ENCODE data around the gene ROCK2. TPM values are rescaled to one million over a fixed set of nuclear protein-coding genes. Genes with fewer than 3 reads are reported as not detected.

The ROCK2 gene
- total RNA-seq, 4 donors from 2014 or later = 127 to 571 (median 186) TPM

DNA sequence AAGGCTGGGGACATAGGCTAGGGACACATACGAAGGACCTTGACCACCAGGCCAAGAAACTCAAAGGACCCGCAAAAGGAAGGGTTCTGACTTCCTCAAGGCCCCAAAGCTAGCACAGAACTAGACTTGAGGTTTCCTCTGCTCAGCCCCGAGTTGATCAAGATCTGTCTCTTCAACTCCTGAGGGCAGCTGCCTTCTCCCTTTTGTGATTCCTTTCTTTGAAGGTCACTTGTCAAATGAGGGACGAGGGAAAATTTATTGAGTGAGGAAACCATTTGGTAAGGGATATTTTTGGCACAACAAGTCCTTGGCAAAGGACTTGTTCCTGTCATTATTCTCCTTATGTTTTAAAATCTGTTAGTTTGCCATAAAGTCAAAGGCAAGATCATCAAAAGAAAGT lies 12.3 kb upstream of the ROCK2 start:
- TF ChIP-seq, protein P1, sequence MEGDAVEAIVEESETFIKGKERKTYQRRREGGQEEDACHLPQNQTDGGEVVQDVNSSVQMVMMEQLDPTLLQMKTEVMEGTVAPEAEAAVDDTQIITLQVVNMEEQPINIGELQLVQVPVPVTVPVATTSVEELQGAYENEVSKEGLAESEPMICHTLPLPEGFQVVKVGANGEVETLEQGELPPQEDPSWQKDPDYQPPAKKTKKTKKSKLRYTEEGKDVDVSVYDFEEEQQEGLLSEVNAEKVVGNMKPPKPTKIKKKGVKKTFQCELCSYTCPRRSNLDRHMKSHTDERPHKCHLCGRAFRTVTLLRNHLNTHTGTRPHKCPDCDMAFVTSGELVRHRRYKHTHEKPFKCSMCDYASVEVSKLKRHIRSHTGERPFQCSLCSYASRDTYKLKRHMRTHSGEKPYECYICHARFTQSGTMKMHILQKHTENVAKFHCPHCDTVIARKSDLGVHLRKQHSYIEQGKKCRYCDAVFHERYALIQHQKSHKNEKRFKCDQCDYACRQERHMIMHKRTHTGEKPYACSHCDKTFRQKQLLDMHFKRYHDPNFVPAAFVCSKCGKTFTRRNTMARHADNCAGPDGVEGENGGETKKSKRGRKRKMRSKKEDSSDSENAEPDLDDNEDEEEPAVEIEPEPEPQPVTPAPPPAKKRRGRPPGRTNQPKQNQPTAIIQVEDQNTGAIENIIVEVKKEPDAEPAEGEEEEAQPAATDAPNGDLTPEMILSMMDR (IDR thresholded peaks at IDR 0.05; ENCODE audit: low read depth) = no peak

DNA sequence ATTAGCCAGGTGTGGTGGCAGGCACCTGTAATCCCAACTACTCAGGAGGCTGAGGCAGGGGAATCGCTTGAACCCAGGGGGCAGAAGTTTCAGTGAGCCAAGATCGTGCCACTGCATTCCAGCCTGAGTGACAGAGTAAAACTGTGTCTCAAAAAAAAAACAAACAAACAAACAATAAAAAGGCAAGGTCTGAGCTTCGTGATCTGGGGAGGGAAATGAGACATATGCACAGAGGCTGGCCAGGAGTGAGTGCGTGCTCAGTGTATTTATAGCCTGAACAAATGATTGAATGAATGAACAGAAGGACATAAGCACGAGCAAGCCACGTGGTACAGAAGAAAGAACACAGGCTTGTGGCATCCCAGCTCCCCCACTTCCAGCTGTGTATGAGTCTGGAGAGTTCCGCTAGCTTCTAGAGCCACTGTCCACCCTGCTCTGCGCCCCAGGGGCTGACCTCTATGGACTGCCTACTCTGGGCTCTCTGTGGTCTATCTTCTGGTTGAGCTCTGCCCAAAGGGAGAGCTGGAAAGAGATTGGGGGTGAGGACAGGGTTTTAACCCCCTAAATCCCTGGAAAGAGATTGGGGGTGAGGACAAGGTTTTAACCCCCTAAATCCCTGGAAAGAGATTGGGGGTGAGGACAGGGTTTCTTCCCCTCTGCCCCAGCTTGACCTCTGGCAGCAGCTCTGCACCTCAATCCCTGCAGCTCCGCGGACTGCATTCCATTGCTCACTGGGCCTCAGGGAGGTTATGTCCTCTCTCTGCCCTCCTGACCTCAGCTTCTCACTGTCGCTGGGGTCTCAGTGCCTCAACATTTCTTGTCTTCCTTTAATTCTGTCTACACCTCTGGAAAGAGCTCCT lies 11.0 kb upstream of the ROCK2 start:
- TF ChIP-seq, protein P1 (IDR thresholded peaks at IDR 0.05; ENCODE audit: low read depth) = no peak

DNA sequence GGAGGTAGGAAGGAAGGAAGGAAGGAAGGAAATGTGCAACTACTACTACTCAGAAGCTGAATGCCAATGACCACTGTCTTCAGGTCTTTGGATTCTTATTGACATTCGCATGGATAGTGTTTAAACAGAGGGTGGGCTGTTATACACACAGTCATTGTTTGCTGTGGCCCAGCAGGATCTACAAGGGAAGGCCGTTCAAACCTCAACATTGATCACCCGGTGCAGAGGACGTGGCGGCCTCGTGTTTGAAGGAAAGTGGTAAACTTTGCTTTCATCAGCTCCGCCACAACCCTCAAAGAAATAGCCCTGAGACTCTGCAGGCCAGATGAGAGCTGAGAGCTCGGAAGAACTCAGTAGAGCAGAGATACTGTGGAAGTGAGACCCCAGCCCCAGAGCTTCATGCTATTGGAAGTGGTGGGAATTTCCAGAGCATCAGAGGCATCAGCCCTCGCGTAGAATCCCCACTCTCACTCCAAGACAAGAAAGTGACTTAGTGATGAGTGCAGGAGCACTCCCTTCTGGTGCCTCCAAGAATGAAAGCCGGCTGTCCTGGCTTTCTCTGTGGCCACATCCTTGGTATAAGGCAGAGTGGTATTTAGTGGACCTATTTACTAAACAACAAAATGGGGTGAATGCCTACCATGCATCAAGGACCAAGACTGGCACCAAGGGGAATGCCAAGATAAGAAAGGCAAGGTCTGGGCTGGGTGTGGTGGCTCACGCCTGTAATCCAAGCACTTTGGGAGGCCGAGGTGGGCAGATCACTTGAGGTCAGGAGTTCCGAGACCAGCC lies 10.1 kb upstream of the ROCK2 start:
- TF ChIP-seq, protein P1 (IDR thresholded peaks at IDR 0.05; ENCODE audit: low read depth) = no peak

DNA sequence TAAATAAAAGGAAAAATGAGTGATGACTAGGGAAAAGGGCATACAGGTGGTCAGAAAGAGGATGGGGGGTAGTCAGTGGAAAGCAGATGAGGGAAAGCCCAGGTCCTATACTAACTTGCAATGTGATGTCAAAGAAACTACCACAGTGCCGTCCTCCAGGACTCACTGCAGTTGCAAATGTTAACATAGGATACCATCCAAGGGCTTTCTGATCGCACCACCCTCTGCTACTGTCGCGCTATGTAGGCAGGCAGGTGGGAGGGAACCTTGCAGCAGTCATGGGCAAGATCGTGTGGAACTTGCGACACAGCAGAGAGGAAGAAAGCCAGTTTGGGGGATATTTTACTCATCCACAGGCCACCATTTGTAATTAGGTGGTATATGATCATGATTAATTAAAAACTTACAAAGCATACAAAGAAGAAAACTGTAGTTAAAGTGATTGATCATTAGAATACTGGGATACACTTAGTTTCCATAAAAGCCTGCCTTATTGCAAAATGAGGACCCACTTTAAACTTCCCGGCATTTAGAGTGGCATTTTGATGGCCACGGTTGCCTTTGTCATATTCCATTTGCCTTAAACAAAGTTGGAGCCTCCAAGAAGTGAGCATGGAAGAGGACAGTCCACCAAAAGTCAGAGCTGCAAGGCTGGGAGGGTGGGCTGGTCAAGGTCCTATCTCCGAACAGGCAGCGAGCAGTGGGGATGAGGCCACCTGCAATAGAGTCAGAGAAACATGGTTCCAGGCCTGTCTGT lies 8.5 kb upstream of the ROCK2 start:
- TF ChIP-seq, protein P1 (IDR thresholded peaks at IDR 0.05; ENCODE audit: low read depth) = no peak

DNA sequence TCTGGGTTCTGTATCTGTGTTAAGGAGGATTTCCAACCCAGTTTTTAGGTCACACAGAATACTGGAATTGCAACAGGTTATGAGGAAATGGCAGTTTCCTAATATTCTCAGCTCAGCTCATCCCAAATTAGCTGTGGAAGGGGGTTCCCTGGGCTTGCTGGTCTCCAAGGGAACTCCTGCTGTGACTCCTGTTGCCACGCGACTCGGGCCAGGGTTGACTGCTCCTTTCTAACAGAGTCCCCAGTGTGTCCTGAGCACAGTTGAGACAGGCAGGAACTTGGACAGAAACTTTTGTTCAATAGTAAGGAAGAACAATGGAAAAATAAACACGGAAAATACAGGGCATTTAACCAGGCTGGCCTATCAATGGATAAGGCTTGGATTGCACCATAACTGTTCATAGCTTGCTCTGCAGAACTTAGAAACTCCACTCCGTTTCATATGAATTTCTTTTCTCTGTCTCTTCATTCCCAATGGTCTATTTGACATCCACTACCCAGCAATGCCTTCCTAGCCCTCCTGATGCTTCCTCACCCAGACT lies 3.8 kb upstream of the ROCK2 start:
- TF ChIP-seq, protein P1 (IDR thresholded peaks at IDR 0.05; ENCODE audit: low read depth) = no peak

DNA sequence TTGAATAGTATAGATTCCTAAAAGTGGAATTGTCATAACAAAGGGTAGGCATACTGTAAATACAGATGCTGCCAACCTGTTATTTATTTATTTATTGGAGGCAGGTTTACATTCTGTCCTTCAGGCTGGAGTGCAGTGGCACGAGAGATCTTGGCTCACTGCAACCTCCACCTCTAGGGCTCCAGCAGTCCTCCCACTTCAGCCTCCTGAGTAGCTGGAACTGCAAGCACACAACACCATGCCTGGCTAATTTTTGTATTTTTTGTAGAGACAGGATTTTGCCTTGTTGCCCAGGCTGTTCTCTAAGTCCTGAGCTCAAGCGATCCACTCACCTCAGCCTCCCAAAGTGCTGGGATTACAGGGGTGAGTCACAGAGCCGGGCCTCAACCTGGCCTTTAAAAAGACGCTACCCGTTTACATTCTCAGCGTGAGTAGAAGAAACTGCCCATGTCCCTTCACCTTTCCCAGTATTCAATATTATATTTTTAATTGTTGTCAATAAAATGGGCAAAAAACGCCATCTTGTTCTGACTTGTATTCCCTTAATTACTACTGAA lies 3.0 kb upstream of the ROCK2 start:
- TF ChIP-seq, protein P1 (IDR thresholded peaks at IDR 0.05; ENCODE audit: low read depth) = no peak

All from subcutaneous adipose tissue (tissue), 4 donors.